HUES48 (cell line): ENCODE data around the gene RPL39.
A peak's percentile ranks its signal among the peaks of the same experiment; 100 is the strongest.

Source experiments
- H3K27ac ChIP-seq: one replicate; pipeline ENCODE4 v1.7.0; 2013; ENCODE audit warnings: low read depth, low read length, inconsistent platforms
- H3K27me3 ChIP-seq: 2 replicates; pipeline ENCODE4 v1.6.1; 2013; ENCODE audit warnings: mild to moderate bottlenecking, low read length; ENCODE audit not compliant: control insufficient read depth, insufficient read depth
- H3K36me3 ChIP-seq: 2 replicates; pipeline ENCODE4 v1.6.1; 2013; ENCODE audit warnings: low read length; ENCODE audit not compliant: control insufficient read depth, insufficient read depth
- H3K4me1 ChIP-seq: 2 replicates; pipeline ENCODE4 v1.6.1; 2013; ENCODE audit warnings: mild to moderate bottlenecking, low read length; ENCODE audit not compliant: control insufficient read depth, insufficient read depth
- H3K4me3 ChIP-seq: 2 replicates; pipeline ENCODE4 v1.5.1; 2013; ENCODE audit warnings: mild to moderate bottlenecking, low read depth, low read length
- H3K9ac ChIP-seq: 2 replicates; pipeline ENCODE4 v1.6.1; 2013; ENCODE audit warnings: mild to moderate bottlenecking, low read depth, low read length, moderate library complexity
- H3K9me3 ChIP-seq: 2 replicates; pipeline ENCODE4 v1.6.1; 2013; ENCODE audit warnings: low read length; ENCODE audit not compliant: control insufficient read depth, insufficient read depth

RPL39 gene

GRCh38 chrX:119762718-119763117, 28.7 kb downstream of the RPL39 start:
- Histone ChIP-seq H3K4me3 (no peak overlapping the region), H3K9me3 (peaks cover 19% of the 10 kb centered on the region; the same call in 1 of the 2 replicates), H3K27ac (peak overlapping the region; percentile 2), H3K27me3 (peaks cover 11% of the 10 kb centered on the region), H3K9ac (no peak overlapping the region), H3K36me3 (no peaks in the 10 kb centered on the region), H3K4me1 (0 out of 2 replicates have a peak, but pooled peaks cover 4% of the 10 kb centered on the region)

GRCh38 chrX:119760026-119760877, 31.2 kb downstream of the RPL39 start:
- peak overlapping the region; percentile 63 for H3K4me3 ChIP-seq
- H3K27ac ChIP-seq = no peak overlapping the region
- no peaks in the 10 kb centered on the region for H3K36me3 ChIP-seq
- H3K9ac ChIP-seq = no peak overlapping the region
- peaks cover 11% of the 10 kb centered on the region for H3K27me3 ChIP-seq
- H3K4me1 ChIP-seq = peaks cover 19% of the 10 kb centered on the region
- H3K9me3 ChIP-seq = peaks cover 12% of the 10 kb centered on the region; the same call in 1 of the 2 replicates

GRCh38 chrX:119759248-119759766, 32.1 kb downstream of the RPL39 start:
- H3K4me1 ChIP-seq = peaks cover 19% of the 10 kb centered on the region
- H3K9ac ChIP-seq = no peak overlapping the region
- H3K27ac ChIP-seq = no peak overlapping the region
- peaks cover 15% of the 10 kb centered on the region; the same call in 1 of the 2 replicates for H3K9me3 ChIP-seq
- H3K36me3 ChIP-seq = no peaks in the 10 kb centered on the region
- peaks cover 11% of the 10 kb centered on the region for H3K27me3 ChIP-seq
- peak overlapping the region; percentile 63 for H3K4me3 ChIP-seq

DNA sequence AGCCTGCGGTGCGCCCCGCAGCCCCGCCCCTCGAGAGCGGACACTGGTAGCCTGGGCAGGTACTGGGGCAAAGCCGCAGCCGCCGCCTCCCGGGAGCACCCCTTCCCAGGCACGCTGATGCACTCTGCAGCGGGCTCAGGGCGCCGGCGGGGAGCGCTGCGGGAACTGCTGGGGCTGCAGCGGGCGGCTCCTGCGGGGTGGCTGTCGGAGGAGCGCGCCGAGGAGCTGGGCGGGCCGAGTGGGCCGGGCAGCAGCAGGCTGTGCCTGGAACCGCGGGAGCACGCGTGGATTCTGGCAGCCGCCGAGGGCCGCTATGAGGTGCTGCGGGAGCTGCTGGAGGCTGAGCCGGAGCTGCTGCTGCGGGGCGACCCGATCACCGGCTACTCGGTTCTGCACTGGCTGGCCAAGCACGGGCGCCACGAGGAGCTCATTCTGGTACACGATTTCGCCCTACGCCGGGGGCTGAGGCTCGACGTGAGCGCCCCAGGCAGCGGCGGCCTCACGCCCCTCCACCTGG, 32.6 kb downstream of the RPL39 start:
- H3K27me3 ChIP-seq = peaks cover 11% of the 10 kb centered on the region
- H3K4me3 ChIP-seq = peak overlapping the region; percentile 63
- no peak overlapping the region for H3K27ac ChIP-seq
- no peak overlapping the region for H3K9ac ChIP-seq
- H3K9me3 ChIP-seq = peaks cover 17% of the 10 kb centered on the region; the same call in 1 of the 2 replicates
- no peaks in the 10 kb centered on the region for H3K36me3 ChIP-seq
- H3K4me1 ChIP-seq = peaks cover 19% of the 10 kb centered on the region

DNA sequence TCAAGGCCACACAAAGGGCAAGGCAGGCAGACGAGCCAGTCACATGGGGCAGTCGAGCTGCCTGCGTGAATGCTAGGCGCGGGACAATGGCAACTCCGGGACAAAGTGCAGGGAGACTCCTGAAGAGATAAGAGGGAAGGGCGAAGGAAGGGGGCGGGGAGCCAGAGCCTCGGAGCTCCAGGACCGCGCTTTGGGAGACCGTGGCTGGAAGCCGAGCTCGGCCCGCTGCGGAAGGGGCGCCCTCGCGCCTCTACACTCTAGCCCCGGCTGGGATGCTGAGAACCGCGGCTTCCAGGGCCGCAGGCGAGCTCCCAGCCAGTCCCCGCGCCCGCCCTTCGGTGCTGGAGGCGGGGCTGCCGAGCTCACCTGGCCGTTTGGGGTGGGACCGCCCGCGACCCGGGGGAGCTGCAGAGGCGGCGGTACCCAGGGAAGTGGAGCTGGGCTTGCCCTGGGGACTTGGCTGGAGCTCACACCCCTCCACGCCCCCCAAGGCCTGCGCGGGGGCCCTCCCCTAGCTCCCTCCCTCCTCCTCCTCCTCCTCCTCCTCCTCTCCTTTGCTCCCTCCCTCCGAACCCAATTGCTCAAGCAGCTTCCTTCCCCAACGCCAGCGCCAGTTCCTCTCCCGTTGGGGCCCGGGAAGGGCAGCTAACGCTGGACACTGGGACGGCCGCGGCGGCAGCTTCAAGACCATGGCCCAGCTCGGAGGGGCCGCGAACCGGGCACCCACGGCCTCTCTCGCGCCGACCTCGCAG, 33.3 kb downstream of the RPL39 start, which contains the start of gene SOWAHD:
Gene SOWAHD, plus strand, starts transcription at position 610 of the 752 bp plus-strand sequence. Its CDS starts 80 bp downstream, at position 690.
- Histone ChIP-seq H3K27ac (peak within 1 kb of the TSS; percentile 51), H3K9ac (peak within 1 kb of the TSS; percentile 32; the same call in 1 of the 2 replicates), H3K4me1 (peaks cover 15% of the 10 kb centered on the region)

GRCh38 chrX:119757646-119757978, 33.8 kb downstream of the RPL39 start:
- Histone ChIP-seq H3K4me3 (peak overlapping the region; percentile 63), H3K27me3 (peaks cover 11% of the 10 kb centered on the region), H3K9me3 (peaks cover 18% of the 10 kb centered on the region; the same call in 1 of the 2 replicates), H3K27ac (peak overlapping the region; percentile 51), H3K9ac (peak overlapping the region; percentile 32; the same call in 1 of the 2 replicates), H3K4me1 (peaks cover 15% of the 10 kb centered on the region), H3K36me3 (no peaks in the 10 kb centered on the region)

More for the DNA sequence above, 33.3 kb downstream of the RPL39 start, which contains the start of gene SOWAHD:
- Histone ChIP-seq H3K4me3 (peak within 1 kb of the TSS; percentile 63), H3K9me3 (peaks cover 18% of the 10 kb centered on the region; the same call in 1 of the 2 replicates), H3K27me3 (peaks cover 11% of the 10 kb centered on the region), H3K36me3 (no peaks in the 10 kb centered on the region)

GRCh38 chrX:119756926-119757635, 34.3 kb downstream of the RPL39 start:
- Histone ChIP-seq H3K9ac (no peak overlapping the region), H3K4me1 (peaks cover 15% of the 10 kb centered on the region), H3K4me3 (peak overlapping the region; percentile 63), H3K36me3 (no peaks in the 10 kb centered on the region), H3K27ac (peak overlapping the region; percentile 51), H3K9me3 (peaks cover 18% of the 10 kb centered on the region; the same call in 1 of the 2 replicates), H3K27me3 (peaks cover 11% of the 10 kb centered on the region)

- Histone ChIP-seq H3K27ac (no peak overlapping the region), H3K9ac (no peak overlapping the region), H3K4me3 (no peak overlapping the region; the same call in 1 of the 2 replicates)
Measured at GRCh38 chrX:119755981-119756533, 35.4 kb downstream of the RPL39 start.

GRCh38 chrX:119753639-119754257, 37.7 kb downstream of the RPL39 start:
- H3K4me3 ChIP-seq = no peak overlapping the region
- H3K27ac ChIP-seq = no peak overlapping the region
- H3K9ac ChIP-seq = no peak overlapping the region
- H3K9me3 ChIP-seq = peaks cover 7% of the 10 kb centered on the region; the same call in 1 of the 2 replicates
- no peaks in the 10 kb centered on the region for H3K27me3 ChIP-seq
- H3K36me3 ChIP-seq = no peaks in the 10 kb centered on the region
- H3K4me1 ChIP-seq = peaks cover 15% of the 10 kb centered on the region

More at GRCh38 chrX:119755981-119756533, 35.4 kb downstream of the RPL39 start:
- Histone ChIP-seq H3K27me3 (peaks cover 11% of the 10 kb centered on the region), H3K9me3 (peaks cover 13% of the 10 kb centered on the region; the same call in 1 of the 2 replicates), H3K36me3 (no peaks in the 10 kb centered on the region), H3K4me1 (peaks cover 15% of the 10 kb centered on the region)
